ENCODE measurements around the gene ANKRD35. TPM values are rescaled to one million over a fixed set of nuclear protein-coding genes. Genes with fewer than 3 reads are reported as not detected.

ANKRD35 gene
- total RNA-seq, 1 donor from 2014 or later: 1.5 TPM

GRCh38 chr1:145886390-145886789, 724 bp upstream of the ANKRD35 start:
- peak overlapping the region; percentile 80 for H3K4me3 ChIP-seq
- intact Hi-C loops (cut with DNase I): no loop called here
- no peaks in the 10 kb centered on the region for H3K9me3 ChIP-seq
- no peak overlapping the region for H3K27ac ChIP-seq
- no peak for DNase-seq
- H3K27me3 ChIP-seq (ENCODE audit: low read depth): peaks cover 4% of the 10 kb centered on the region
- no peak for ATAC-seq
- H3K36me3 ChIP-seq: no peaks in the 10 kb centered on the region
- TF ChIP-seq, protein P1, sequence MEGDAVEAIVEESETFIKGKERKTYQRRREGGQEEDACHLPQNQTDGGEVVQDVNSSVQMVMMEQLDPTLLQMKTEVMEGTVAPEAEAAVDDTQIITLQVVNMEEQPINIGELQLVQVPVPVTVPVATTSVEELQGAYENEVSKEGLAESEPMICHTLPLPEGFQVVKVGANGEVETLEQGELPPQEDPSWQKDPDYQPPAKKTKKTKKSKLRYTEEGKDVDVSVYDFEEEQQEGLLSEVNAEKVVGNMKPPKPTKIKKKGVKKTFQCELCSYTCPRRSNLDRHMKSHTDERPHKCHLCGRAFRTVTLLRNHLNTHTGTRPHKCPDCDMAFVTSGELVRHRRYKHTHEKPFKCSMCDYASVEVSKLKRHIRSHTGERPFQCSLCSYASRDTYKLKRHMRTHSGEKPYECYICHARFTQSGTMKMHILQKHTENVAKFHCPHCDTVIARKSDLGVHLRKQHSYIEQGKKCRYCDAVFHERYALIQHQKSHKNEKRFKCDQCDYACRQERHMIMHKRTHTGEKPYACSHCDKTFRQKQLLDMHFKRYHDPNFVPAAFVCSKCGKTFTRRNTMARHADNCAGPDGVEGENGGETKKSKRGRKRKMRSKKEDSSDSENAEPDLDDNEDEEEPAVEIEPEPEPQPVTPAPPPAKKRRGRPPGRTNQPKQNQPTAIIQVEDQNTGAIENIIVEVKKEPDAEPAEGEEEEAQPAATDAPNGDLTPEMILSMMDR (IDR thresholded peaks at IDR 0.05): no peak
- H3K4me1 ChIP-seq: peaks cover 24% of the 10 kb centered on the region

DNA sequence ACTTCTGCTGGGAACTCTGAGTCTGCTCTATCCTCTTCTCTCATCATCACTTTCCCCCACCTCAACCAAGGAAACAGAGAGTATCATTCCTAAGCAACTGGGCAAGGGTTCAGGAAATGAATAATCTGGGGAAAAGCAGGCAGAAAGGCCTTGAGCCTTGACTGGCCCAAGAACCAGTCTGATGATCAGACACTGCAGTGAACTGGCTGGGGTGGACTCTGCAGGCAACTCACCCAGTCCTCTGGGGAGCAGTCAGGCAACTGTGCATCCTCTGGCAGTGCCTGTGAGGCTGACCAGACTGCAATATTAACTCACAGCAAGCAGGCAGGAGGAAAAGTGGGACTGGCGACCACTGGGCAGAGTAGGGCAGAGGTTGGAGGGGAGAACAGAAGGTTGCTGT, 991 bp downstream of the ANKRD35 start:
- H3K36me3 ChIP-seq: no peaks in the 10 kb centered on the region
- H3K27me3 ChIP-seq (ENCODE audit: low read depth): peaks cover 4% of the 10 kb centered on the region
- peaks cover 9% of the 10 kb centered on the region for H3K4me1 ChIP-seq
- H3K4me3 ChIP-seq: no peak overlapping the region
- DNase-seq (no peak), ATAC-seq (no peak)
- TF ChIP-seq, protein P1 (IDR thresholded peaks at IDR 0.05): no peak
- intact Hi-C loops (cut with DNase I): no loop called here
- no peak overlapping the region for H3K27ac ChIP-seq
- no peaks in the 10 kb centered on the region for H3K9me3 ChIP-seq

- Histone ChIP-seq H3K4me1 (no peaks in the 10 kb centered on the region), H3K36me3 (no peaks in the 10 kb centered on the region), H3K27me3 (ENCODE audit: low read depth) (peaks cover 2% of the 10 kb centered on the region), H3K27ac (no peak overlapping the region), H3K9me3 (no peaks in the 10 kb centered on the region), H3K4me3 (no peak overlapping the region)
- no peak for DNase-seq
- ATAC-seq: no peak
- intact Hi-C loops (cut with DNase I): no loop called here
- TF ChIP-seq, protein P1 (IDR thresholded peaks at IDR 0.05): no peak
Observed at GRCh38 chr1:145879775-145880174, 5.9 kb downstream of the ANKRD35 start.

DNA sequence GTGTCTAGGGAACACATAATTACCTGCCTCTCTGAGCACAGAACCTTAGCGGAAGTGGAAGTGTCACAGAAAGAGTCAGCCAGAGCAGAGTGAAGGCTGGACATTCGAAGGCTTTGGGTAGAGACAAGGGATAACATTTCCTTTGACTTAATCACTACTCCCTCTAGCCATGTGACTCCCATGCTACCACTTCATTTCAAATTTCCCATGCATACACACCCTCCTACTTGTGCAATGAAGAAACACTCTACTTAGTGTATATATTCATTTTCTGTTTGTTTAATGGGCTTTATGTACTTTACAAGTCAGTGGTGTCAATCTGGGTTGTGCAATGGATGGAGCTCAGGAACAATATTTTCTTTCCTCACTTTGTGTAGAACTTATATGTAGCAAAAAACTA, 6.9 kb downstream of the ANKRD35 start:
- intact Hi-C loops (cut with DNase I): no loop called here

DNA sequence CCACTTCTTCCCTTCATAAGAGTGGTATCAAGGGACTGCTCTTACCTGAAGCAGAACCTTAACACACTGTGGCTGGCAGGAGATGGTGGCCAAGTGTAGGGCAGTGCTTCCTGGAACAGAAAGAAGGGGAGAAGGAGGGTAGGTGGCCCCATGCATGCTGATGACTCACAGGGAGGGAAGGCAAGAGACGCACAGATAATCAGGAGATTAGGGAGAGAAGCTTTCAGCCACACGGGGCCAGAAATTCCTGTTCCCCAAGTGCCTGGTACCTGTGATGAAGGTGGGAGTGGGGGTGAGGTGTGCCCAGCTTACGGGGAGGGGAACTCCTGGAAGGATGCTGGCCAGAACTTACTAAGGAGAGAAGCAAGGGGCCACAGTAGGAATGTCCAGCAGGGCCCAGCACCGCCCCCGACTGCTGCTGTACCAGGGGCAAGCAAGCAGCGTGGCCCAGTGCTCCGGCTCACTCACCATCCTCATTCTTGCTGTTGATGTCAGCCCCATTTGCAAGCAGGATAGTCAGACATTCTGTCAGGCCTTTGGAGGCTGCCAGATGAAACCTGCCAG, 7.7 kb downstream of the ANKRD35 start:
- DNase-seq (no peak), ATAC-seq (no peak)
- peaks cover 3% of the 10 kb centered on the region for H3K4me1 ChIP-seq
- H3K4me3 ChIP-seq: no peak overlapping the region
- intact Hi-C loops (cut with DNase I): no loop called here
- H3K9me3 ChIP-seq: no peaks in the 10 kb centered on the region
- TF ChIP-seq, protein P1 (IDR thresholded peaks at IDR 0.05): no peak
- H3K27me3 ChIP-seq (ENCODE audit: low read depth): no peaks in the 10 kb centered on the region
- no peaks in the 10 kb centered on the region for H3K36me3 ChIP-seq
- no peak overlapping the region for H3K27ac ChIP-seq

More for the DNA sequence above, 6.9 kb downstream of the ANKRD35 start:
- Histone ChIP-seq H3K27ac (no peak overlapping the region), H3K36me3 (no peaks in the 10 kb centered on the region), H3K27me3 (ENCODE audit: low read depth) (no peaks in the 10 kb centered on the region), H3K4me3 (no peak overlapping the region), H3K4me1 (no peaks in the 10 kb centered on the region), H3K9me3 (no peaks in the 10 kb centered on the region)
- TF ChIP-seq, protein P1 (IDR thresholded peaks at IDR 0.05): no peak
- peak in 1 of 2 donors; percentile 34 for ATAC-seq
- DNase-seq: no peak

All from lower lobe of right lung (tissue), 2 donors.